Lower leg skin (tissue), 3 donors: Measurements from ENCODE around the gene CHL1.

Experiments used
- POLR2A ChIP-seq, 2 donors: fragments of 450-650 bp; IDR thresholded peaks; one replicate each; pipeline ENCODE4 v1.6.1; 2016 to 2017; ENCODE audit warnings: antibody characterized with exemption in 2 of 2, mild to moderate bottlenecking in 1 of 2, moderate library complexity in 1 of 2
- TF ChIP-seq, protein P1 (sequence below), 3 donors: fragments of 450-650 bp; IDR thresholded peaks; one replicate each; pipeline ENCODE4 v1.5.1; 2016; ENCODE audit warnings: antibody characterized with exemption in 3 of 3, mild to moderate bottlenecking in 3 of 3, moderate library complexity in 2 of 3

DNA sequence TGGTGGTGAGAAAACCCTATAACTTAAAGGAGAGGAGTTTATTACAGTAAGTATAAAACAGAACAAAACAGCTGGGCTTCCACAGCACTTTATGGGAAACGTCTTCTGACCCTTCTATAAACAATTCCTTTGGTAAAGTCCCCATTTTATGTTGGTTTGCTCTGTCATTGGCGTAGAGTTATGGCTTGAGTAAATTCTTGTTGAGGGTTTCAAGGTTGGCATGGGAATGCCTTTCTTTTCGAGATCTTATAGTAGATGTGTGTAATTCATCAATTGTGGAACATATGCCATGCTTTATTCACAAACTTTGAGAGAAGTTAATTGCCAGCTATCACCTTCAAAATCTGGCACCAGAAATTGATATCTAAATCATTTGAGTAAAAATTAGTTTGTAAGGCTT lies 11.6 kb upstream of the CHL1 start:
- TF ChIP-seq, protein P1, sequence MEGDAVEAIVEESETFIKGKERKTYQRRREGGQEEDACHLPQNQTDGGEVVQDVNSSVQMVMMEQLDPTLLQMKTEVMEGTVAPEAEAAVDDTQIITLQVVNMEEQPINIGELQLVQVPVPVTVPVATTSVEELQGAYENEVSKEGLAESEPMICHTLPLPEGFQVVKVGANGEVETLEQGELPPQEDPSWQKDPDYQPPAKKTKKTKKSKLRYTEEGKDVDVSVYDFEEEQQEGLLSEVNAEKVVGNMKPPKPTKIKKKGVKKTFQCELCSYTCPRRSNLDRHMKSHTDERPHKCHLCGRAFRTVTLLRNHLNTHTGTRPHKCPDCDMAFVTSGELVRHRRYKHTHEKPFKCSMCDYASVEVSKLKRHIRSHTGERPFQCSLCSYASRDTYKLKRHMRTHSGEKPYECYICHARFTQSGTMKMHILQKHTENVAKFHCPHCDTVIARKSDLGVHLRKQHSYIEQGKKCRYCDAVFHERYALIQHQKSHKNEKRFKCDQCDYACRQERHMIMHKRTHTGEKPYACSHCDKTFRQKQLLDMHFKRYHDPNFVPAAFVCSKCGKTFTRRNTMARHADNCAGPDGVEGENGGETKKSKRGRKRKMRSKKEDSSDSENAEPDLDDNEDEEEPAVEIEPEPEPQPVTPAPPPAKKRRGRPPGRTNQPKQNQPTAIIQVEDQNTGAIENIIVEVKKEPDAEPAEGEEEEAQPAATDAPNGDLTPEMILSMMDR (IDR thresholded peaks at IDR 0.05), result no peak
- no peak for TF ChIP-seq POLR2A (IDR thresholded peaks at IDR 0.05)
